ENCODE measurements around the gene ZBED6. TPM values are rescaled to one million over a fixed set of nuclear protein-coding genes. Genes with fewer than 3 reads are reported as not detected.

The ZBED6 gene
- total RNA-seq, 1 experiment from 2014 or later = 13.4 TPM

DNA sequence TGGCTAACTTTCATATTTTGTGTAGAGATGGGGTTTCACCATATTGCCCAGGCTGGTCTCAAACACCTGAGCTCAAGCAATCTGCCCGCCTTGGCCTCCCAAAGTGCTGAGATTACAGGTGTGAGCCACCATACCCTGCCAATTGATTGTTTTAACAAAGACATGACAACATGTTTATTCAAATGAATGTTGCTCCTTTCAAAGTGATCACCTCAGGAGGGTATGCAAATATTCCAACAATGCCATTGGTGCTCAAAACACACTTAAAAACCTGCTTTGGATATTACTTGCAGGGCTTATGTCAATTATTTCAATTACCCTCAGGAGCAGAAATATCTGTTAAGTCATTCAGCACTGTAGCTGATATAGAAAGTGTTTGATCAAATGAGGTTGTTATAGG, 22.6 kb upstream of the ZBED6 start:
- Mint-ChIP-seq H3K36me3 (no peaks in the 10 kb centered on the region), H3K27me3 (ENCODE audit: low read depth) (no peaks in the 10 kb centered on the region), H3K9me3 (no peaks in the 10 kb centered on the region), H3K4me3 (no peak overlapping the region), H3K4me1 (peaks cover 9% of the 10 kb centered on the region), H3K27ac (no peak overlapping the region)
- POLR2A ChIA-PET = no interaction called here
- ATAC-seq (peak; percentile 62), DNase-seq (ENCODE audit: low spot score) (no peak)
- CTCF ChIA-PET = interaction anchor here (0.8 kb wide), 1 partner anchor 434 kb away, joined by 3 read pairs; no protein-coding TSS in a partner anchor
- TF ChIP-seq MXD4 (CRISPR knock-in tag; IDR thresholded peaks at IDR 0.05; ENCODE audit: borderline replicate concordance) = no peak
- no peak for TF ChIP-seq CBFB (CRISPR knock-in tag; IDR thresholded peaks at IDR 0.05; ENCODE audit: low read depth)
- no peak for TF ChIP-seq ZNF671 (CRISPR knock-in tag; IDR thresholded peaks at IDR 0.05)
- TF ChIP-seq, protein P1, sequence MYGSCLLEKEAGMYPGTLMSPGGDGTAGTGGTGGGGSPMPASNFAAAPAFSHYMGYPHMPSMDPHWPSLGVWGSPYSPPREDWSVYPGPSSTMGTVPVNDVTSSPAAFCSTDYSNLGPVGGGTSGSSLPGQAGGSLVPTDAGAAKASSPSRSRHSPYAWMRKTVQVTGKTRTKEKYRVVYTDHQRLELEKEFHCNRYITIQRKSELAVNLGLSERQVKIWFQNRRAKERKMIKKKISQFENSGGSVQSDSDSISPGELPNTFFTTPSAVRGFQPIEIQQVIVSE (CRISPR knock-in tag; IDR thresholded peaks at IDR 0.05; ENCODE audit: borderline replicate concordance) = no peak
- TF ChIP-seq ZBTB21 (CRISPR knock-in tag; IDR thresholded peaks at IDR 0.05; ENCODE audit: borderline replicate concordance) = no peak
- no peak for TF ChIP-seq ZNF232 (CRISPR knock-in tag; IDR thresholded peaks at IDR 0.05)
- TF ChIP-seq NFYB (CRISPR knock-in tag; conservative IDR thresholded peaks at IDR 0.05; ENCODE audit: low read depth) = no peak
- TF ChIP-seq ZNF317 (CRISPR knock-in tag; IDR thresholded peaks at IDR 0.05; ENCODE audit: borderline replicate concordance, low read depth) = no peak
- TF ChIP-seq, protein P2, sequence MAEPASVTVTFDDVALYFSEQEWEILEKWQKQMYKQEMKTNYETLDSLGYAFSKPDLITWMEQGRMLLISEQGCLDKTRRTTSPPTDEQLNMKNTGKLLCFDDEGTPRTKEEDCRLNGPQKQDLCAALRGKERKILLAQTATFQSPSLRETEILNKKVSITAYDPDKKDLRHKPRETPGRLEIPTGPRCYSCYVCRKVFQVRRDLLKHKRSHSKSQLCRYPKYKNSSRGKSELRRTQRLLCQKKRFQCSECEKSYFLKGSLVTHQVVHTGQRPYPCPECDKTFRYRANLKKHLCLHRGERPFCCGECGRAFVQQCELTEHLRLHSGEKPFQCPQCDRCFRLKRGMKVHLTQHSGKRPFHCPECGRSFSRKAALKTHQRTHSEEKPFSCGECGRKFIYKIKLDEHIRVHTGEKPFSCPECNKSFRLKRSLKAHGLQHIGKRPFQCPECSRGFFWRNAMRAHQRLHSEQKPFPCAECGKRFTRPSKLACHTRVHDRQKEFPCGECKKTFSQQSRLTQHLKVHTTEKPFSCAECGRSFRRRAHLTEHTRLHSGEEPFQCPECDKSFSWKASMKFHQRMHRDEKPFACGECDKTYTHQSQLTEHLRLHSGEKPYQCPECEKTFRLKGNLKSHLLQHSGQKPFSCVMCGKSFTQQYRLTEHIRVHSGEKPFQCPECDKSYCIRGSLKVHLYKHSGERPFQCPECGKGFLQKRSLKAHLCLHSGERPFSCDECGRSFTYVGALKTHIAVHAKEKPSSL (CRISPR knock-in tag; conservative IDR thresholded peaks at IDR 0.05) = no peak

DNA sequence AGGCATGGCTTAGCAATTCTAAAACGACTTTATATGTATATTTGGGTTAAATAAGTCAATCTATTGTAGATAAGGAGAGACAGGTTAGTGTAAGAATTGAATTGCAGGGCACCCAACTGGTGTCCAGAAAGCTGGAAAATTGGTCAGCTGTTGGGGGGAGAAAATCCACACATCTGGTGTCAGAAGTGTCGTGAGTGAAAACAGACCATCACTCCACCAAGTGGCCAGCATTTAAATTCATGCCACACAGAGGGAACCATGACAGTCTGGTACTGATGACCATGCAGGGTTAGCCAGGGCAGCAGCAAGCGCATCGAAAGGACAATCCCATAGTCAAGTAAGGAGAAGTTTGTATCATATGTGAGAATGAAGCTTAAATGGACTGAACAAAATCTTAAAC, 18.8 kb upstream of the ZBED6 start:
- ATAC-seq = no peak
- CTCF ChIA-PET = no interaction called here
- H3K27me3 Mint-ChIP-seq (ENCODE audit: low read depth) = no peaks in the 10 kb centered on the region; the same call in 1 of the 2 replicates
- POLR2A ChIA-PET = no interaction called here
- peaks cover 9% of the 10 kb centered on the region; the same call in 1 of the 2 replicates for H3K4me1 Mint-ChIP-seq
- H3K36me3 Mint-ChIP-seq = no peaks in the 10 kb centered on the region
- no peaks in the 10 kb centered on the region for H3K9me3 Mint-ChIP-seq
- no peak overlapping the region for H3K27ac Mint-ChIP-seq
- DNase-seq (ENCODE audit: low spot score) = no peak
- H3K4me3 Mint-ChIP-seq = no peak overlapping the region
- TF ChIP-seq, protein P3, sequence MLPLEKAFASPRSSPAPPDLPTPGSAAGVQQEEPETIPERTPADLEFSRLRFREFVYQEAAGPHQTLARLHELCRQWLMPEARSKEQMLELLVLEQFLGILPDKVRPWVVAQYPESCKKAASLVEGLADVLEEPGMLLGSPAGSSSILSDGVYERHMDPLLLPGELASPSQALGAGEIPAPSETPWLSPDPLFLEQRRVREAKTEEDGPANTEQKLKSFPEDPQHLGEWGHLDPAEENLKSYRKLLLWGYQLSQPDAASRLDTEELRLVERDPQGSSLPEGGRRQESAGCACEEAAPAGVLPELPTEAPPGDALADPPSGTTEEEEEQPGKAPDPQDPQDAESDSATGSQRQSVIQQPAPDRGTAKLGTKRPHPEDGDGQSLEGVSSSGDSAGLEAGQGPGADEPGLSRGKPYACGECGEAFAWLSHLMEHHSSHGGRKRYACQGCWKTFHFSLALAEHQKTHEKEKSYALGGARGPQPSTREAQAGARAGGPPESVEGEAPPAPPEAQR (CRISPR knock-in tag; IDR thresholded peaks at IDR 0.05) = no peak
- TF ChIP-seq, protein P4, sequence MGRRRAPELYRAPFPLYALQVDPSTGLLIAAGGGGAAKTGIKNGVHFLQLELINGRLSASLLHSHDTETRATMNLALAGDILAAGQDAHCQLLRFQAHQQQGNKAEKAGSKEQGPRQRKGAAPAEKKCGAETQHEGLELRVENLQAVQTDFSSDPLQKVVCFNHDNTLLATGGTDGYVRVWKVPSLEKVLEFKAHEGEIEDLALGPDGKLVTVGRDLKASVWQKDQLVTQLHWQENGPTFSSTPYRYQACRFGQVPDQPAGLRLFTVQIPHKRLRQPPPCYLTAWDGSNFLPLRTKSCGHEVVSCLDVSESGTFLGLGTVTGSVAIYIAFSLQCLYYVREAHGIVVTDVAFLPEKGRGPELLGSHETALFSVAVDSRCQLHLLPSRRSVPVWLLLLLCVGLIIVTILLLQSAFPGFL (CRISPR knock-in tag; IDR thresholded peaks at IDR 0.05; ENCODE audit: borderline replicate concordance) = no peak
- TF ChIP-seq, protein P5, sequence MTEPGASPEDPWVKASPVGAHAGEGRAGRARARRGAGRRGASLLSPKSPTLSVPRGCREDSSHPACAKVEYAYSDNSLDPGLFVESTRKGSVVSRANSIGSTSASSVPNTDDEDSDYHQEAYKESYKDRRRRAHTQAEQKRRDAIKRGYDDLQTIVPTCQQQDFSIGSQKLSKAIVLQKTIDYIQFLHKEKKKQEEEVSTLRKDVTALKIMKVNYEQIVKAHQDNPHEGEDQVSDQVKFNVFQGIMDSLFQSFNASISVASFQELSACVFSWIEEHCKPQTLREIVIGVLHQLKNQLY (CRISPR knock-in tag; IDR thresholded peaks at IDR 0.05) = no peak
- no peak for TF ChIP-seq OVOL2 (CRISPR knock-in tag; IDR thresholded peaks at IDR 0.05; ENCODE audit: borderline replicate concordance)
- TF ChIP-seq, protein P6, sequence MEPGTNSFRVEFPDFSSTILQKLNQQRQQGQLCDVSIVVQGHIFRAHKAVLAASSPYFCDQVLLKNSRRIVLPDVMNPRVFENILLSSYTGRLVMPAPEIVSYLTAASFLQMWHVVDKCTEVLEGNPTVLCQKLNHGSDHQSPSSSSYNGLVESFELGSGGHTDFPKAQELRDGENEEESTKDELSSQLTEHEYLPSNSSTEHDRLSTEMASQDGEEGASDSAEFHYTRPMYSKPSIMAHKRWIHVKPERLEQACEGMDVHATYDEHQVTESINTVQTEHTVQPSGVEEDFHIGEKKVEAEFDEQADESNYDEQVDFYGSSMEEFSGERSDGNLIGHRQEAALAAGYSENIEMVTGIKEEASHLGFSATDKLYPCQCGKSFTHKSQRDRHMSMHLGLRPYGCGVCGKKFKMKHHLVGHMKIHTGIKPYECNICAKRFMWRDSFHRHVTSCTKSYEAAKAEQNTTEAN (CRISPR knock-in tag; IDR thresholded peaks at IDR 0.05) = no peak
- TF ChIP-seq, protein P7, sequence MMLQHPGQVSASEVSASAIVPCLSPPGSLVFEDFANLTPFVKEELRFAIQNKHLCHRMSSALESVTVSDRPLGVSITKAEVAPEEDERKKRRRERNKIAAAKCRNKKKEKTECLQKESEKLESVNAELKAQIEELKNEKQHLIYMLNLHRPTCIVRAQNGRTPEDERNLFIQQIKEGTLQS (CRISPR knock-in tag; conservative IDR thresholded peaks at IDR 0.05) = no peak
- TF ChIP-seq ATF1 (CRISPR knock-in tag; IDR thresholded peaks at IDR 0.05) = no peak
- TF ChIP-seq JUN (CRISPR knock-in tag; IDR thresholded peaks at IDR 0.05) = no peak
- TF ChIP-seq ZNF138 (CRISPR knock-in tag; conservative IDR thresholded peaks at IDR 0.05) = no peak
- TF ChIP-seq, protein P8, sequence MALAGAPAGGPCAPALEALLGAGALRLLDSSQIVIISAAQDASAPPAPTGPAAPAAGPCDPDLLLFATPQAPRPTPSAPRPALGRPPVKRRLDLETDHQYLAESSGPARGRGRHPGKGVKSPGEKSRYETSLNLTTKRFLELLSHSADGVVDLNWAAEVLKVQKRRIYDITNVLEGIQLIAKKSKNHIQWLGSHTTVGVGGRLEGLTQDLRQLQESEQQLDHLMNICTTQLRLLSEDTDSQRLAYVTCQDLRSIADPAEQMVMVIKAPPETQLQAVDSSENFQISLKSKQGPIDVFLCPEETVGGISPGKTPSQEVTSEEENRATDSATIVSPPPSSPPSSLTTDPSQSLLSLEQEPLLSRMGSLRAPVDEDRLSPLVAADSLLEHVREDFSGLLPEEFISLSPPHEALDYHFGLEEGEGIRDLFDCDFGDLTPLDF (CRISPR knock-in tag; IDR thresholded peaks at IDR 0.05) = no peak
- no peak for TF ChIP-seq NFYB (CRISPR knock-in tag; conservative IDR thresholded peaks at IDR 0.05; ENCODE audit: low read depth)
- no peak for TF ChIP-seq GTF2I (CRISPR knock-in tag; conservative IDR thresholded peaks at IDR 0.05)
- TF ChIP-seq, protein P9, sequence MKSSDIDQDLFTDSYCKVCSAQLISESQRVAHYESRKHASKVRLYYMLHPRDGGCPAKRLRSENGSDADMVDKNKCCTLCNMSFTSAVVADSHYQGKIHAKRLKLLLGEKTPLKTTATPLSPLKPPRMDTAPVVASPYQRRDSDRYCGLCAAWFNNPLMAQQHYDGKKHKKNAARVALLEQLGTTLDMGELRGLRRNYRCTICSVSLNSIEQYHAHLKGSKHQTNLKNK (CRISPR knock-in tag; IDR thresholded peaks at IDR 0.05) = no peak
- no peak for TF ChIP-seq TEAD1 (CRISPR knock-in tag; IDR thresholded peaks at IDR 0.05)
- no peak for TF ChIP-seq RORB (CRISPR knock-in tag; IDR thresholded peaks at IDR 0.05)
- TF ChIP-seq IRF2 (CRISPR knock-in tag; IDR thresholded peaks at IDR 0.05; ENCODE audit: borderline replicate concordance, low read depth) = no peak
- TF ChIP-seq, protein P2 (CRISPR knock-in tag; conservative IDR thresholded peaks at IDR 0.05) = no peak

Data from WTC11 (cell line).